HG03135 (cell line): ENCODE measurements around the gene SGTA.
"Not testable (repeated sequence)": the region's sequence is repeated elsewhere in the genome, so short reads cannot be mapped to it uniquely, and the experiment has no call there.

Source experiments
- ATAC-seq: cut with Tn5 transposase; IDR thresholded peaks from one replicate; pipeline ENCODE4 v1.9.1; 2021; ENCODE audit warnings: mild to moderate bottlenecking, moderate library complexity; ENCODE audit not compliant: unreplicated experiment

Gene SGTA

DNA sequence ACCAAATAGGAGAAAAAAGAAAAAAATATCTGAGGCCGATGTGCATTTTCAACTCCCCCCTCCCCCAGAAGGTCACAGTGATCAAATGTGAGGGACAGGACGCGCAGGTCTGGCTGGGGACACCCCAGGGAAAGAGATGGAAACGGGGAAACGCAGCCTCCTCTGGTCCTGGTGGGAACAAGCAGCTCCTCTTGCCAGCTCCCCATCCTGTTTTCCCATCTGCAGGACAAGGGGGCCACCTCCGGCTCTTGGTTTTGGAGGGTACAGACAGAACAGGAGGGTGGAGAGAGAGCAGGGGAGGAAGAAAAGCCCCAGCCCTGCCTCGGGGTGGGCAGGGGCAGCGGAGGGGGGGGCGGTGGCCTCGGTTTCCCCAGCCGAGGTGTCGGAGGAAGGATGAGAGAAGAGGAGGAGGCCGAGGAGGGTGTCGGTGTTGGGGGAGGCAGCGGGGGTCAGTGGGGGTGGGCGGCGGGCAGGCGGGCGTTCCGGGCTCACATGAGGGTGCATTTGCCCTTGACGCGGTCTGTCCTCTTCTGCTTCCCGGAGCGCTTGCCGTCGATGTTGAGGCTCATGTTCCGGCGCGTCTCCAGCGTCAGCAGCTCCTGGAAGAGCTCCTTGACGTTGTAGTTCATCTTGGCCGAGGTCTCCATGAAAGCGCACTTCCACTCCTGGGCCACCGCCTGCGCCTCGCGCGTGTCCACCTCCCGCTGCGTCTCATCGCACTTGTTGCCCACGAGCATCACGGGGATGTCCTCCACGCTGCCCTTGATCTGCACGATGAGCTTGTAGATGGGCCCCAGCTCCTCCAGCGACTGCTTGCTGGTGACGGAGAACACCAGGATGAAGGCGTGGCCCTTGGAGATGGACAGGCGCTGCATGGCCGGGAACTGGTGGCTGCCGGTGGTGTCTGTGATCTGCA lies 66.1 kb downstream of the SGTA start:
- no peak for ATAC-seq

DNA sequence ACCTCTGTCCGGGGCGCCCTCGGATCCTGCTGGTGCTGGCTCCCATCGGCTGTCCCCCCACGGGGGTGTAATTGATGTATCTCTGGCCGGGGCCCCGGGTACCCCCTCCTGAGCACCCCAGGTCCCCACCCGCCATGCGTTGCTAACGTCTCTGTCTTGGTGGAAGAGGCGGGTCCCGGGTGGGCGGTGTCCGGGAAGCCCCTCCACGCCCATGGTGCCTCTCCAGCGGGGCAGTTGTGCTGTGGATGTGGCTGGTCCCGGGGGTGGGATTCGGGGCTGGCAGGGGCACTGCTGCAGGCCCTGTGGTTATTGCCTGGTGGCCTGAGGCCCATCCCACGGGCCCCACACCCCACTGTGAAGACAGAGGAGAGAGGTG lies 66.8 kb downstream of the SGTA start:
- ATAC-seq, result no peak

DNA sequence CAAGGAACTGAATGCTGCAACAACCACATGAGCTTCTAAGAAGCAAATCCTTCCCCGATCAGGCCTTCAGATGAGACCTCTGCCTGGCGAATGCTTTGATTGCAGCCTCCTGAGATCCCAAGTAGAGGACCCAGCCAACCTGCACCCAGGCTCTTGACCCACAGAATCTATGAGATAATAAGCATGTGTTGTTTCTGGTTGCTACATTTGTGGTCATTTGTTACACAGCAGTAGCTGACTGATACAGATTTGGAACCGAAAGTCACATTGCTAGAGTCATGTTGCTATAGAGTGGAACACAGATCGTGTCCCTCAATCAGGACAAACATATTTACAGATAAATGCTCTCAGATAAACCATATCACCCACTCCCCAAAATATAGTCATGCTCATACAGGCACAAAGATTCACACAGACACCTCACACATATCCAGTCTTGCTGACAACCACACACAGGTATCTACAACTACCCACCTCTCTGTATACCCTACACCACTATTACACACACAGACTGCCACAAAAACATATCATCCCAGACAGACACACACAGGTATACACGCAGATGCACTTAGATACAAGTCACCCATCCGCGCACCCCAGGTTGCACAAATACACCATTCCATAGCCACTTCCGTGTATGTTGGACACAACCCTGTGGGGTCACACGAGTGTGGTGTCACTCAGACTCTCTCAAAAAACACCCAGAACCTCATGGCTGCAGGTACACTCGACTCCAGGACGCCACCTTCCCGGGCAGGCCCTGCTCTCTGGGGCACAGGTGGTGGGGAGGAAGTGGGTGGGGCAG lies 67.4 kb downstream of the SGTA start:
- ATAC-seq, result no peak

DNA sequence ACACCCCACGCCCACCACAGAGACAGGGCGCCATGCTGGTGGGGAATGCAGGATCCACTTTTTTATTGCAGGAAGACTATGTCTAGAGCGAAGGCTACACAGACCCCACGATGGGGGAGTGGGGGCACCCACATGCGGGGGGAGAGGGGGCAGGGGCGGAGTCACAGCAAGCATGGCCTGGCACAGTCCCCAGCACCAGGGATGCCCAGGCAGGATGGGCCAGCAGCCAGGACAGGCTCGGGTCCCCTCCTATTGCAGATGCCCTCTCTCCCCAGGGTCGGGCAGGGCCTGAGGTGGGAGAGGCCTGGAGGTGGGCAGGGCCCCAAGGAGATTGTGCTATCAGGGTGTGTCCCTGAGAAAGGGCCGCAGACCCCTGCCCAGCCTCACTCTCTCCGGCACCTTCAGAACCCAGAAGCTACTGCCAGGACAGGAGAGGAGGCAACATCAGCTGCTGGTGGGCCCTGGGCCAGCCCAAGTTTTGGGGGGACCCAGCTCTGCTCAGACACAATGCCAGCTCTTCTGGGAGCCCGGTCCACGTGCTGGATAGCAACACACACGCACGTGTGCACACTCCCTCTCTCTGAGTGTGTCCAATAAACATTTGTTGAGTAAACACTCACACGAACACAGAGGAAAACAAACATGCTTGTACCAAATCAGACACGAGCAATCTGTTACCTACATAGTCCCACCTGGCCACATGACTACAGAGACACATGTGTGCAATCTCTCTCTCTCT lies 68.4 kb downstream of the SGTA start:
- ATAC-seq, result no peak

DNA sequence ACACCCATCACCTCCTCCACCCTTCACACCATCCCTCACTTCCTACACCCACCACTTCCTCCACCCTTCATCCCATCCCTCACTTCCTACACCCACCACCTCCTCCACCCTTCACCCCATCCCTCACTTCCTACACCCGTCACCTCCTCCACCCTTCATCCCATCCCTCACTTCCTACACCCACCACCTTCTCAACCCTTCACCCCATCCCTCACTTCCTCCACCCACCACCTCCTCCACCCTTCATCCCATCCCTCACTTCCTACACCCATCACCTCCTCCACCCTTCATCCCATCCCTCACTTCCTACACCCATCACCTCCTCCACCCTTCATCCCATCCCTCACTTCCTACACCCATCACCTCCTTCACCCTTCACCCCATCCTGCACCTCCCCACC lies 69.0 kb downstream of the SGTA start:
- not testable (repeated sequence) for ATAC-seq

DNA sequence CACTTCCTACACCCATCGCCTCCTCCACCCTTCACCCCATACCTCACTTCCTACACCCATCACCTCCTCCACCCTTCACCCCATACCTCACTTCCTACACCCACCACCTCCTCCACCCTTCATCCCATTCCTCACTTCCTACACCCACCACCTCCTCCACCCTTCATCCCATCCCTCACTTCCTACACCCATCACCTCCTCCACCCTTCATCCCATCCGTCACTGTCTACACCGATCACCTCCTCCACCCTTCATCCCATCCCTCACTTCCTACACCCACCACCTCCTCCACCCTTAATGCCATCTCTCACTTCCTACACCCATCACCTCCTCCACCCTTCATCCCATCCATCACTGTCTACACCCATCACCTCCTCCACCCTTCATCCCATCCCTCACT lies 69.9 kb downstream of the SGTA start:
- not testable (repeated sequence) for ATAC-seq

DNA sequence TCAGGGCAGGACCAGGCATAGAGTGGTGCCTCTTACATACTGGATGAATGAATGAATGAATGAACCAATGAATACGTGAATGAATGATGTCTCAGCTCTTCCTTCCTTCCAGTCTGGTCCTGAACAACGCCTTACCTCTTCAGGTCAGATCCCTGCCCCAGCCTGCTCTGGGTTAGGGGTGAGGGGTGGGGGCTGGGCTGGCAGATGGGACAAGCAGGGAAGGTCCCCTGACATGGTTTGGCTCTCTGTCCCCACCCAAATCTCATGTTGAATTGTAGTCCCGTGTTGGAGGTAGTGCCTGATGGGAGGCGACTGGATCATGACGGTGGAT lies 71.2 kb downstream of the SGTA start:
- ATAC-seq, result no peak

DNA sequence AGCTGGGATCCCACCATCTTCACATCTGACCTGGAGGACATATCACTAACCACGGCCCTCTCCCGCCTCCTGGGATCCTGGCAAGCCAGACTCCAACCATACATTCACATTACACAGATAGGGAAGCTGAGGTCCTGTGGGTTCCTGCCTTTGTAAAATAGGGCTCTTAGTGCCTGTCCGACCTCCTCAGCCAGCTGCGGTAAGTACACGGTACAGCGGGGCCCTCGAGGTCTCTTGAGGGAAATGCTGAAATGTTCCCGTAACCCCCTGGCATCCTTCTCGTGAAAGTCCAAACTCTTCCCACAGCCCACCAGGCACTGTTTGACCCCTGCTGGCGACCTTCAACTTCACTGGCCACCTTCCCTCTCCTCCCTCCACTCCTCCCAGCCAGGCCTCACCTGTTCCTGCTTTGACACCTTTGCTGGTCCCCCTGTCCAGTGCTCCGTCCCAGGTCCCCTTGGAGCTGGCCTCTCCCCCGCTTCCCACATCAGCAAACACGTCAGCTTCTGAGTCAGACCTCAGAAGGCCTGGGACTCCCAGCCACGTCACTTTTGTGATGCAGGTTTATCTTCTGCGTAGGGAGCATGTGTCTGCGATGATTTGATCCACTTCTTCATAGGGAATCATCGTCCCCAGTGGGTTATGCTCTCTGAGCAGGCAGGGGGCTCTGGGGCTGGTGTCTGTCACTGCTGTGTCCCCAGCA lies 71.8 kb downstream of the SGTA start:
- no peak for ATAC-seq

DNA sequence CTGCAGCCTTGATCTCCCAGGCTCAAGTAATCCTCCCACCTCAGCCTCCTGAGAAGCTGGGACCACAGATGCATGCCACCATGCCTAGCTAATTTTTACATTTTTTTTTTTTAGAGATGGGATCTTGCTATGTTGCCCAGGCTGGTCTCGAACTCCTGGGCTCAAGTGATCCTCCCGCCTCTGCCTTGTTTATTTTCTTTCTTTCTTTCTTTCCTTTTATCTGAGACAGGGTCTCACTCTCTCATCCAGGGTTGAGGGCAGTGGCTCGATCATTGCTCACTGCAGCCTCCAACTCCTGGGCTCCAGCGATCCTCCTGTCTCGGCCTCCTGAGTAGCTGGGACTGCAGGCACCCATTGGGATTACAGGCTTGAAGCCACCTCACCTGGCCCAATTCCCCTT lies 76.8 kb downstream of the SGTA start:
- no peak for ATAC-seq
